Body of pancreas (tissue), 4 donors: Measurements from ENCODE around the gene MAPK8IP1. TPM values are rescaled to one million over a fixed set of nuclear protein-coding genes. Genes with fewer than 3 reads are reported as not detected.

Source experiments
- ATAC-seq: fragments of 150-250 bp; one replicate; pipeline ENCODE4 v1.9.1; 2016
- DNase-seq, 4 donors: peaks; one replicate each; pipeline ENCODE4 v3.0.0-alpha.2; 2019
- H3K27ac ChIP-seq, 4 donors: fragments of 200-600 bp; sonication (generic); 1 replicate in 3 of 4; 2 replicates in 1 of 4; pipeline versions ENCODE4 v1.5.1 to v1.6.1; 2016 to 2019; ENCODE audit warnings: mild to moderate bottlenecking in 1 of 4, mixed read lengths in 1 of 4, moderate library complexity in 1 of 4
- H3K27me3 ChIP-seq, 2 donors: fragments of 200-600 bp; sonication (generic); one replicate each; pipeline ENCODE4 v1.6.0; 2016; ENCODE audit warnings: mild to moderate bottlenecking in 1 of 2
- H3K36me3 ChIP-seq, 2 donors: fragments of 200-600 bp; sonication (generic); replicated peaks in 1 of 2; 2 replicates each; pipeline ENCODE4 v1.5.1; 2016; ENCODE audit warnings: low read depth in 2 of 2; ENCODE audit not compliant: insufficient read depth in 1 of 2
- H3K4me1 ChIP-seq: fragments of 200-600 bp; sonication (generic); one replicate; pipeline ENCODE4 v1.6.0; 2016
- H3K4me3 ChIP-seq, 2 donors: fragments of 200-600 bp; sonication (generic); 1 replicate in 1 of 2; 2 replicates in 1 of 2; pipeline ENCODE4 v1.5.1; 2016 to 2019
- H3K9me3 ChIP-seq, 3 donors: fragments of 200-600 bp; sonication (generic); 1 replicate in 2 of 3; 2 replicates in 1 of 3; pipeline ENCODE4 v1.5.1; 2016
- POLR2A ChIP-seq, 3 donors: fragments of 450-650 bp; IDR thresholded peaks; one replicate each; pipeline ENCODE4 v1.6.1; 2016; ENCODE audit warnings: antibody characterized with exemption in 3 of 3, mild to moderate bottlenecking in 2 of 3
- WGBS, 2 donors: methylation state at CpG; one replicate each; pipeline ENCODE4 v1.1.5; 2017; 5-methylcytosine and 5-hydroxymethylcytosine counted together
- intact Hi-C: fragments of 100-400 bp; cut with DNase I; formaldehyde crosslinking; loops from one replicate; pipeline ENCODE4 v1.15.1; 2023
- total RNA-seq, 2 donors: library from RNA; depleted of rRNA; stranded (reverse); fragments of >200 nt; gene quantifications; one replicate each; pipeline ENCODE4 v1.1.0, GENCODE V29; 2016
- TF ChIP-seq, protein P1 (sequence below), 7 experiments: fragments of 450-650 bp in 4 of 7; fragments of 200-600 bp in 3 of 7; sonication (generic) in 3 of 7; IDR thresholded peaks; one replicate each; pipeline ENCODE4 v1.5.1; 2016 to 2019; ENCODE audit warnings: antibody characterized with exemption in 7 of 7

The MAPK8IP1 gene
- total RNA-seq, 2 donors from 2014 or later, result 23.7 to 32.4 TPM

DNA sequence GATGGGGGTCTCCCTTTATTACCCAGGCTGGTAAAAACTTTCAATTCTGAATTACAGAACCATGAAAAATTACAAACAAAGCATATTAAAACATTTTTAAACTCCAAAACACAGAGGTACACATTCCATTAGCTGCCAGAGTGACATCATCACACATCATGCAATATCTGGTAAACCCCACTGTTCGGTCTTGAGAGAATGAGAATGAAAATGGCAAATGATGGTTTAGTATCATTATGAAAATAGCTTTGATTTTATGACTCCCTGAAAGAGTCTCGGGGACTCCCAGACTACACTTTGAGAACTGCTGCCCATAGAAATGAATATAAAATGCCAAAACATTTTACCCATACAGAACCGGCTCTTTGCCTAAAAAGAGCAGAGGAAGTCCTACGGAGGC is 55.8 kb downstream of the MAPK8IP1 start:
- Histone ChIP-seq H3K9me3 (no peaks in the 10 kb centered on the region), H3K36me3 (no peaks in the 10 kb centered on the region), H3K4me1 (peaks cover 16% of the 10 kb centered on the region), H3K4me3 (no peak overlapping the region), H3K27me3 (no peaks in the 10 kb centered on the region), H3K27ac (no peak overlapping the region)
- TF ChIP-seq, protein P1, sequence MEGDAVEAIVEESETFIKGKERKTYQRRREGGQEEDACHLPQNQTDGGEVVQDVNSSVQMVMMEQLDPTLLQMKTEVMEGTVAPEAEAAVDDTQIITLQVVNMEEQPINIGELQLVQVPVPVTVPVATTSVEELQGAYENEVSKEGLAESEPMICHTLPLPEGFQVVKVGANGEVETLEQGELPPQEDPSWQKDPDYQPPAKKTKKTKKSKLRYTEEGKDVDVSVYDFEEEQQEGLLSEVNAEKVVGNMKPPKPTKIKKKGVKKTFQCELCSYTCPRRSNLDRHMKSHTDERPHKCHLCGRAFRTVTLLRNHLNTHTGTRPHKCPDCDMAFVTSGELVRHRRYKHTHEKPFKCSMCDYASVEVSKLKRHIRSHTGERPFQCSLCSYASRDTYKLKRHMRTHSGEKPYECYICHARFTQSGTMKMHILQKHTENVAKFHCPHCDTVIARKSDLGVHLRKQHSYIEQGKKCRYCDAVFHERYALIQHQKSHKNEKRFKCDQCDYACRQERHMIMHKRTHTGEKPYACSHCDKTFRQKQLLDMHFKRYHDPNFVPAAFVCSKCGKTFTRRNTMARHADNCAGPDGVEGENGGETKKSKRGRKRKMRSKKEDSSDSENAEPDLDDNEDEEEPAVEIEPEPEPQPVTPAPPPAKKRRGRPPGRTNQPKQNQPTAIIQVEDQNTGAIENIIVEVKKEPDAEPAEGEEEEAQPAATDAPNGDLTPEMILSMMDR (IDR thresholded peaks at IDR 0.05), result no peak
- TF ChIP-seq POLR2A (IDR thresholded peaks at IDR 0.05), result no peak
- intact Hi-C loops, result no loop called here
- DNase-seq, result no peak
- 93 to 95% methylated on average over 4 of the region's 4 CpGs for WGBS, 2 donors
- no peak for ATAC-seq

DNA sequence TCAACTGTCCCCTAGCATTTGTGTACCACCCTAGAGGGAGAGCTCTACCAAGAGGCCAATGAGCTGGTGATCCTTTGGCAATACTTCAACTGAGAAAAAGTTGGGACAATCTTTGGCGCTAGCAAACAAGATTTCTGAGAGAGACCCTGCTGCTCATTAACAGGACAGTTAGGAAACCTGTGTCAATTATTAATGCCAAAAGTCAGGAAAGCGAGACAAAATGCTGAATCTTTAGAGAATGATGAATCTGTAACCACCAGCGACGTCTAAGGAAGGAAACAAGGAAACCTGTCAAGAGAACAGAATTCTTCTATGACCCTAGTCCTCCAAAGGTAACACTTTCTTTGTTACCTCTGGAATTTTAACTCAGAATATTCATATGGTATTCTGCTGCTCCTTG is 56.9 kb downstream of the MAPK8IP1 start:
- TF ChIP-seq, protein P1 (IDR thresholded peaks at IDR 0.05), result no peak
- DNase-seq, result no peak
- 86 to 90% methylated on average over 4 of the region's 4 CpGs for WGBS, 2 donors
- Histone ChIP-seq H3K9me3 (no peaks in the 10 kb centered on the region), H3K27ac (no peak overlapping the region), H3K36me3 (no peaks in the 10 kb centered on the region), H3K27me3 (no peaks in the 10 kb centered on the region), H3K4me3 (no peak overlapping the region), H3K4me1 (peaks cover 16% of the 10 kb centered on the region)
- ATAC-seq, result no peak
- intact Hi-C loops, result no loop called here

DNA sequence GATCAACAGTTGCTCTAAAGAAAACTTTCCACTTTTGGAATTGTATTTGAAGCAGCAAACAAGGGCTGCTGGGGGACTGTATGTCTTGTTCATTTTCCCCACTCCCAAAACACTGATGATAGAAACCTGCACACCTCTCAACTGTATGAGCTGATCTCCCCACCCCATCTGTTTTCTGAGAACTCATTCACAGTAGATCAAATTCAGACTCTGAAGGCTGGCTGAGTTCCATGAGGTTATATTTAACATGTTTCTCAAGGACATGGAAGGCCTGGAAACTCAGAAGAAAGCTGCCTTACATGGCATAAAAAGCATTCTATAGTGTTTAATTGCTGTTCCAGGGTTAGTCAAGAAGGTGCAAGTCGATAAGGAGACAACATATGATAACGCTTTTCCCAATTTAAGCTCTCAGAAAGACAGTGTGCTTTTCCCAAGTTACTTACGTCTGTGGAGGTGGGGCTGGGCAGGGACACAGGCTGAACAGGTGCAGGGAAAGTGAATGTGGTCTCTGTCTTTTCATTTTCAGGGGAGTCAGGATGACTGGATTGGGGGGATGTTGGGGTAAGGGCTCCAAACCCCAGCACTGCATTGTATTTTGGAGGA is 60.0 kb downstream of the MAPK8IP1 start:
- Histone ChIP-seq H3K4me1 (peaks cover 16% of the 10 kb centered on the region), H3K27me3 (no peaks in the 10 kb centered on the region), H3K4me3 (no peak overlapping the region), H3K36me3 (peaks cover 0 to 2% of the 10 kb centered on the region in 2 donors), H3K9me3 (no peaks in the 10 kb centered on the region), H3K27ac (peak overlapping the region in 3 of 4 donors; percentile 41 to 43 (median 43))
- peak; percentile 33 for ATAC-seq
- no peak for TF ChIP-seq POLR2A (IDR thresholded peaks at IDR 0.05)
- peak in 1 of 4 donors; percentile 40 for DNase-seq
- intact Hi-C loops, result no loop called here
- WGBS, 2 donors, result 23 to 41% methylated on average over 3 of the region's 3 CpGs

DNA sequence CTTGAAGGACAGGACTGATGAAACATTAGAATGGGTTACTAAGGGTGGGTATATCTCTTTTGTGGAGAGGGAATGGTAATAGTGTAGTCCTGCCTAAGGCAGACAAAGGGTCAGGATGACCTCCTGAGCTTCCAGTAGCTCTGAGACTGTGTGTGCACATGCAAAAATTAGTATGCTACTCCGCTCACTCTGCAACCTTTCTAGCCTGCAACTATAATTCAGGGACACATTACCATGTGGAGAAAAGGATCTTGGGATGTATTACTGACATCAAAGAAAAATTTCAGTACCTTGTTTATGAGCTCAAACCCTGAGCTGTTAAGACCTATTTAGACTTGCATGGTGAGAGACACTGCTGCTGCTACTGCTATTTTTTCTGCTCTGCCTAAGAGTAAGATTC is 62.4 kb downstream of the MAPK8IP1 start:
- H3K9me3 ChIP-seq, result no peaks in the 10 kb centered on the region
- H3K4me3 ChIP-seq, result no peak overlapping the region
- H3K4me1 ChIP-seq, result peaks cover 16% of the 10 kb centered on the region
- H3K36me3 ChIP-seq, result peaks cover 0 to 2% of the 10 kb centered on the region in 2 donors
- ATAC-seq, result no peak
- no peak overlapping the region for H3K27ac ChIP-seq
- intact Hi-C loops, result no loop called here
- WGBS, 2 donors, result 75 to 100% methylated on average over 1 of the region's 1 CpG
- H3K27me3 ChIP-seq, result no peaks in the 10 kb centered on the region
- no peak for DNase-seq
- TF ChIP-seq POLR2A (IDR thresholded peaks at IDR 0.05), result no peak
- TF ChIP-seq, protein P1 (IDR thresholded peaks at IDR 0.05), result no peak

DNA sequence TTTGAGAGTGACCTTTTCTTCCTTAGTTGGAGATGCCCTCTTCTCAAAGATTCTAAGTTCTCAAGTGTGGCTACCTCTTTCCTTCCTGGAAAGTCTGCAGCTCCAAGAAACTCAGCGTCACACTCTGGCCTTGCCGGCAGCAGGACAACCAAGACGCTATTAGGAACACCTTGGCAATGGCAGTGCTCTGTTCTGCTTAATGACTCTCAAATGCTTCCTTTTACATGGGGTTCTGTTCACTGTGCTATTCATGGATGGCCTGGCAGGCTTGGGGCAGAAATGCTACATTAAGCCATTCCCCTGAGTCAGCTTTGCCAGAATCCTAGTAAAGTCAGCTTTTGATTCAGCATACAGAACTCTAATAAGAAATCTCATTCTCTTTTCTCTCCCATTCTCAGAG is 62.9 kb downstream of the MAPK8IP1 start:
- Histone ChIP-seq H3K27me3 (no peaks in the 10 kb centered on the region), H3K9me3 (no peaks in the 10 kb centered on the region), H3K36me3 (peaks cover 0 to 2% of the 10 kb centered on the region in 2 donors), H3K27ac (no peak overlapping the region), H3K4me1 (peaks cover 16% of the 10 kb centered on the region), H3K4me3 (no peak overlapping the region)
- ATAC-seq (no peak), DNase-seq (no peak)
- TF ChIP-seq, protein P1 (IDR thresholded peaks at IDR 0.05), result no peak
- TF ChIP-seq POLR2A (IDR thresholded peaks at IDR 0.05), result no peak
- WGBS, 2 donors, result 93 to 97% methylated on average over 3 of the region's 3 CpGs
- intact Hi-C loops, result no loop called here
